GM19099 (cell line): ENCODE measurements around the gene SLCO4A1.

ENCODE experiments used
- POLR2A ChIP-seq: IDR thresholded peaks from 3 replicates; pipeline ENCODE4 v1.6.1; 2011; ENCODE audit warnings: low read depth; ENCODE audit not compliant: insufficient read length; ENCODE audit errors: extremely low read depth

Gene SLCO4A1

GRCh38 chr20:62656197-62656918 is 14.1 kb downstream of the SLCO4A1 start:
- no peak for TF ChIP-seq POLR2A

GRCh38 chr20:62656919-62657588 is 14.8 kb downstream of the SLCO4A1 start:
- TF ChIP-seq POLR2A: no peak

- TF ChIP-seq POLR2A: no peak
Observed at GRCh38 chr20:62657589-62657942, 15.3 kb downstream of the SLCO4A1 start.

GRCh38 chr20:62657956-62658355 is 15.7 kb downstream of the SLCO4A1 start:
- TF ChIP-seq POLR2A: no peak

GRCh38 chr20:62658593-62659178 is 16.4 kb downstream of the SLCO4A1 start:
- TF ChIP-seq POLR2A: no peak

GRCh38 chr20:62659488-62660239 is 17.4 kb downstream of the SLCO4A1 start:
- no peak for TF ChIP-seq POLR2A

GRCh38 chr20:62660240-62660615 is 17.9 kb downstream of the SLCO4A1 start:
- TF ChIP-seq POLR2A: no peak

GRCh38 chr20:62660768-62661167 is 18.5 kb downstream of the SLCO4A1 start:
- TF ChIP-seq POLR2A: no peak

- no peak for TF ChIP-seq POLR2A
Observed at GRCh38 chr20:62661647-62662046, 19.3 kb downstream of the SLCO4A1 start.

GRCh38 chr20:62662422-62662821 is 20.1 kb downstream of the SLCO4A1 start:
- no peak for TF ChIP-seq POLR2A

- no peak for TF ChIP-seq POLR2A
Observed at GRCh38 chr20:62663145-62664018, 21.1 kb downstream of the SLCO4A1 start.

- TF ChIP-seq POLR2A: no peak
Observed at GRCh38 chr20:62664019-62664971, 22.0 kb downstream of the SLCO4A1 start.

- no peak for TF ChIP-seq POLR2A
Observed at GRCh38 chr20:62665153-62665754, 23.0 kb downstream of the SLCO4A1 start.
